Measurements from ENCODE around the gene ERCC4. TPM values are rescaled to one million over a fixed set of nuclear protein-coding genes. Genes with fewer than 3 reads are reported as not detected.

Gene ERCC4
- total RNA-seq, 1 donor from 2014 or later: 9.6 TPM

- peaks cover 20% of the 10 kb centered on the region for H3K4me1 ChIP-seq
- no peak for DNase-seq
- peak overlapping the region; percentile 24 for H3K4me3 ChIP-seq
- intact Hi-C loops (cut with DNase I): no loop called here
- no peaks in the 10 kb centered on the region for H3K27me3 ChIP-seq
- H3K36me3 ChIP-seq: no peaks in the 10 kb centered on the region
- no peak for TF ChIP-seq CTCF (IDR thresholded peaks at IDR 0.05)
- no peak for ATAC-seq
- H3K9me3 ChIP-seq: no peaks in the 10 kb centered on the region
- peak overlapping the region; percentile 78 for H3K27ac ChIP-seq
These were observed 36.8 kb downstream of the ERCC4 start for GRCh38 chr16:13956635-13957196.

GRCh38 chr16:13957197-13958078 lies 37.5 kb downstream of the ERCC4 start:
- Histone ChIP-seq H3K4me3 (peak overlapping the region; percentile 24), H3K4me1 (peaks cover 20% of the 10 kb centered on the region), H3K27me3 (no peaks in the 10 kb centered on the region), H3K27ac (peak overlapping the region; percentile 78), H3K9me3 (no peaks in the 10 kb centered on the region), H3K36me3 (no peaks in the 10 kb centered on the region)
- ATAC-seq: peak; percentile 93
- intact Hi-C loops (cut with DNase I): no loop called here
- peak; percentile 86 for DNase-seq
- TF ChIP-seq CTCF (IDR thresholded peaks at IDR 0.05): no peak

- ATAC-seq (no peak), DNase-seq (no peak)
- no peaks in the 10 kb centered on the region for H3K36me3 ChIP-seq
- intact Hi-C loops (cut with DNase I): no loop called here
- no peaks in the 10 kb centered on the region for H3K9me3 ChIP-seq
- TF ChIP-seq CTCF (IDR thresholded peaks at IDR 0.05): no peak
- H3K27me3 ChIP-seq: no peaks in the 10 kb centered on the region
- H3K4me1 ChIP-seq: peaks cover 20% of the 10 kb centered on the region
- no peak overlapping the region for H3K27ac ChIP-seq
- no peak overlapping the region for H3K4me3 ChIP-seq
These were observed 38.5 kb downstream of the ERCC4 start for GRCh38 chr16:13958474-13958873.

- ATAC-seq: no peak
- DNase-seq: no peak
- Histone ChIP-seq H3K27ac (no peak overlapping the region), H3K9me3 (no peaks in the 10 kb centered on the region), H3K4me1 (peaks cover 20% of the 10 kb centered on the region), H3K4me3 (no peak overlapping the region), H3K36me3 (no peaks in the 10 kb centered on the region), H3K27me3 (no peaks in the 10 kb centered on the region)
- intact Hi-C loops (cut with DNase I): no loop called here
- TF ChIP-seq CTCF (IDR thresholded peaks at IDR 0.05): no peak
These were observed 39.7 kb downstream of the ERCC4 start for GRCh38 chr16:13959626-13960025.

- no peaks in the 10 kb centered on the region for H3K36me3 ChIP-seq
- H3K27ac ChIP-seq: no peak overlapping the region
These were observed 41.3 kb downstream of the ERCC4 start for GRCh38 chr16:13961099-13961811.

More at GRCh38 chr16:13961099-13961811, 41.3 kb downstream of the ERCC4 start:
- intact Hi-C loops (cut with DNase I): no loop called here
- H3K4me1 ChIP-seq: peaks cover 20% of the 10 kb centered on the region
- no peak overlapping the region for H3K4me3 ChIP-seq
- DNase-seq (no peak), ATAC-seq (no peak)
- no peaks in the 10 kb centered on the region for H3K27me3 ChIP-seq
- no peaks in the 10 kb centered on the region for H3K9me3 ChIP-seq
- no peak for TF ChIP-seq CTCF (IDR thresholded peaks at IDR 0.05)
